ENCODE results near the gene MAGI2. TPM values are rescaled to one million over a fixed set of nuclear protein-coding genes. Genes with fewer than 3 reads are reported as not detected.

MAGI2 gene
- polyA plus RNA-seq, 3 donors = 0.03 to 0.11 TPM; not detected in 1

DNA sequence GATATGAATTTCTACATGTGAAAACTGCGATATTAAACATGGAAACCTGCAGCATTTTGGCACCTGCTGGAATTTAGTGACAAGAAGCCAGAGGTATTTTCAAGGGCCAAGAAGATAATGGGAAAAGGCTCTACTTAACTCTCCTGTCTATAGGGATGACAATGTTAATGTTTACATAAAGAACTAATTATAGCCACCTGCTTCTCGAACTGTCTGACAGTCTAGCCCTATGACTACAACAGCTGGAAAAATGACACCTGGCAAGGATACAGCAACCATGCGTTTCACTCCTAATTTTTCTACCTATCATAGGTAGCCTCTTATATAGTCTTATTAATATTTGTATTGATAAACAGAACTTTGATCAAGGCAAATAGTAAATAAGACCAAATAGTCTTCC is 49.6 kb downstream of the MAGI2 start:
- H3K9me3 Mint-ChIP-seq = no peaks in the 10 kb centered on the region
- Histone ChIP-seq H4K20me1 (ENCODE audit: insufficient read depth, low read length) (no peaks in the 10 kb centered on the region), H3K27ac (ENCODE audit: low read depth in 1 of 2, low read length in 2 of 2) (no peak overlapping the region), H3K36me3 (replicated peaks in 1 of 2; ENCODE audit: control insufficient read depth in 1 of 2, insufficient read depth in 2 of 2, low read length in 2 of 2) (no peaks in the 10 kb centered on the region), H3K9me3 (replicated peaks in 1 of 2; ENCODE audit: control insufficient read depth in 1 of 2, insufficient read depth in 1 of 2, low read length in 2 of 2) (no peaks in the 10 kb centered on the region), H3K4me1 (ENCODE audit: control insufficient read depth in 1 of 2, insufficient read depth in 2 of 2, low read length in 2 of 2) (no peaks in the 10 kb centered on the region), H2AFZ (ENCODE audit: insufficient read depth, low read depth, low read length, poor library complexity, severe bottlenecking) (no peak overlapping the region), H3K4me2 (replicated peaks; ENCODE audit: extremely low read depth, low read length, poor library complexity, severe bottlenecking) (no peak overlapping the region), H3K79me2 (ENCODE audit: insufficient read depth, low read length) (no peaks in the 10 kb centered on the region), H3K27me3 (ENCODE audit: control insufficient read depth in 2 of 2, insufficient read depth in 2 of 2, low read length in 2 of 2) (no peaks in the 10 kb centered on the region), H3K4me3 (replicated peaks in 1 of 3; ENCODE audit: low read depth in 2 of 3, low read length in 3 of 3) (no peak overlapping the region), H3K9ac (ENCODE audit: insufficient read depth, low read length, poor library complexity, severe bottlenecking) (no peak overlapping the region)
- H3K27me3 Mint-ChIP-seq (ENCODE audit: low read depth in 3 of 3) = no peaks in the 10 kb centered on the region
- H3K27ac Mint-ChIP-seq = no peak overlapping the region
- intact Hi-C loops (cut with micrococcal nuclease) = no loop called here
- WGBS (ENCODE audit: insufficient coverage) = no CpG with 5 or more reads among the region's 3 CpGs
- DNase-seq = no peak
- no peaks in the 10 kb centered on the region for H3K4me1 Mint-ChIP-seq
- H3K36me3 Mint-ChIP-seq = no peaks in the 10 kb centered on the region
- no peak overlapping the region for H3K4me3 Mint-ChIP-seq
- TF ChIP-seq CTCF (IDR thresholded peaks at IDR 0.05) = no peak

DNA sequence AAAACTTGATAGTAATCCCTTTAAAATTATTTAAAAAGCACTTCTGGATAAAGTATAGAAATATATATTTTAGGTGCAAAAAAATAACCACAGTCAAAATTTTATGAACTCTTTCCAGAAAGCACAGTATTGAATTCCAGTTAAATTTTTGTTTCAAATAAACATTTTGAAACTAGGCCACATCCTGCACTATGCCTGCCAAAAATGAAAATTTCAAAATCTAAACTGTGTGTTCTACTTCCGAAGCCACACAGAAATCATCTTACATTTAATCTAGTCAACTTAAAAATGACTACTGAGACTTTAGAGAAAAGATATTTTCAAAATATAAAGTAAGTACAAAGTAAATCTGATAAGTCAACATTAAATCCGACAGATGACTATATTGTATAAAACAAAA is 50.0 kb downstream of the MAGI2 start:
- Mint-ChIP-seq H3K9me3 (no peaks in the 10 kb centered on the region), H3K27ac (no peak overlapping the region), H3K4me3 (no peak overlapping the region), H3K36me3 (no peaks in the 10 kb centered on the region), H3K4me1 (no peaks in the 10 kb centered on the region), H3K27me3 (ENCODE audit: low read depth in 3 of 3) (no peaks in the 10 kb centered on the region)
- H3K9me3 ChIP-seq (replicated peaks in 1 of 2; ENCODE audit: control insufficient read depth in 1 of 2, insufficient read depth in 1 of 2, low read length in 2 of 2) = no peaks in the 10 kb centered on the region
- no peak overlapping the region for H3K27ac ChIP-seq (ENCODE audit: low read depth in 1 of 2, low read length in 2 of 2)
- H3K9ac ChIP-seq (ENCODE audit: insufficient read depth, low read length, poor library complexity, severe bottlenecking) = no peak overlapping the region
- H3K4me1 ChIP-seq (ENCODE audit: control insufficient read depth in 1 of 2, insufficient read depth in 2 of 2, low read length in 2 of 2) = no peaks in the 10 kb centered on the region
- H3K27me3 ChIP-seq (ENCODE audit: control insufficient read depth in 2 of 2, insufficient read depth in 2 of 2, low read length in 2 of 2) = no peaks in the 10 kb centered on the region
- intact Hi-C loops (cut with micrococcal nuclease) = no loop called here
- H3K36me3 ChIP-seq (replicated peaks in 1 of 2; ENCODE audit: control insufficient read depth in 1 of 2, insufficient read depth in 2 of 2, low read length in 2 of 2) = no peaks in the 10 kb centered on the region
- H3K79me2 ChIP-seq (ENCODE audit: insufficient read depth, low read length) = no peaks in the 10 kb centered on the region
- TF ChIP-seq CTCF (IDR thresholded peaks at IDR 0.05) = no peak
- no CpG with 5 or more reads among the region's 2 CpGs for WGBS (ENCODE audit: insufficient coverage)
- H3K4me3 ChIP-seq (replicated peaks in 1 of 3; ENCODE audit: low read depth in 2 of 3, low read length in 3 of 3) = no peak overlapping the region
- no peaks in the 10 kb centered on the region for H4K20me1 ChIP-seq (ENCODE audit: insufficient read depth, low read length)
- H2AFZ ChIP-seq (ENCODE audit: insufficient read depth, low read depth, low read length, poor library complexity, severe bottlenecking) = no peak overlapping the region
- DNase-seq = no peak
- H3K4me2 ChIP-seq (replicated peaks; ENCODE audit: extremely low read depth, low read length, poor library complexity, severe bottlenecking) = no peak overlapping the region

Measured in CD14-positive monocyte (primary cell).